SU-DHL-6 (cell line): ENCODE results near the gene APOBEC4.

ENCODE experiments used
- EZH2phosphoT487 ChIP-seq: fragments of 200-600 bp; sonication (generic), shearing (Covaris generic); conservative IDR thresholded peaks from 2 replicates; pipeline ENCODE4 v1.6.1; 2018; ENCODE audit warnings: mild to moderate bottlenecking, antibody characterized with exemption, low read length, moderate library complexity, mixed read lengths
- TF ChIP-seq, protein P1 (sequence below): fragments of 200-600 bp; sonication (generic); IDR thresholded peaks from one replicate; pipeline ENCODE4 v1.5.1; 2017; ENCODE audit warnings: antibody characterized with exemption, mild to moderate bottlenecking, low read length, moderate library complexity; ENCODE audit not compliant: insufficient read depth, poor library complexity, severe bottlenecking

- TF ChIP-seq, protein P1, sequence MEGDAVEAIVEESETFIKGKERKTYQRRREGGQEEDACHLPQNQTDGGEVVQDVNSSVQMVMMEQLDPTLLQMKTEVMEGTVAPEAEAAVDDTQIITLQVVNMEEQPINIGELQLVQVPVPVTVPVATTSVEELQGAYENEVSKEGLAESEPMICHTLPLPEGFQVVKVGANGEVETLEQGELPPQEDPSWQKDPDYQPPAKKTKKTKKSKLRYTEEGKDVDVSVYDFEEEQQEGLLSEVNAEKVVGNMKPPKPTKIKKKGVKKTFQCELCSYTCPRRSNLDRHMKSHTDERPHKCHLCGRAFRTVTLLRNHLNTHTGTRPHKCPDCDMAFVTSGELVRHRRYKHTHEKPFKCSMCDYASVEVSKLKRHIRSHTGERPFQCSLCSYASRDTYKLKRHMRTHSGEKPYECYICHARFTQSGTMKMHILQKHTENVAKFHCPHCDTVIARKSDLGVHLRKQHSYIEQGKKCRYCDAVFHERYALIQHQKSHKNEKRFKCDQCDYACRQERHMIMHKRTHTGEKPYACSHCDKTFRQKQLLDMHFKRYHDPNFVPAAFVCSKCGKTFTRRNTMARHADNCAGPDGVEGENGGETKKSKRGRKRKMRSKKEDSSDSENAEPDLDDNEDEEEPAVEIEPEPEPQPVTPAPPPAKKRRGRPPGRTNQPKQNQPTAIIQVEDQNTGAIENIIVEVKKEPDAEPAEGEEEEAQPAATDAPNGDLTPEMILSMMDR = no peak
- TF ChIP-seq EZH2phosphoT487 = no peak
These were observed 48.9 kb downstream of the APOBEC4 start for GRCh38 chr1:183604038-183604808.
